Measurements from ENCODE around the gene GARNL3. TPM values are rescaled to one million over a fixed set of nuclear protein-coding genes. Genes with fewer than 3 reads are reported as not detected.
A peak's percentile ranks its signal among the peaks of the same experiment; 100 is the strongest.

Gene GARNL3
- total RNA-seq, 1 experiment from 2014 or later, result 3.2 TPM

DNA sequence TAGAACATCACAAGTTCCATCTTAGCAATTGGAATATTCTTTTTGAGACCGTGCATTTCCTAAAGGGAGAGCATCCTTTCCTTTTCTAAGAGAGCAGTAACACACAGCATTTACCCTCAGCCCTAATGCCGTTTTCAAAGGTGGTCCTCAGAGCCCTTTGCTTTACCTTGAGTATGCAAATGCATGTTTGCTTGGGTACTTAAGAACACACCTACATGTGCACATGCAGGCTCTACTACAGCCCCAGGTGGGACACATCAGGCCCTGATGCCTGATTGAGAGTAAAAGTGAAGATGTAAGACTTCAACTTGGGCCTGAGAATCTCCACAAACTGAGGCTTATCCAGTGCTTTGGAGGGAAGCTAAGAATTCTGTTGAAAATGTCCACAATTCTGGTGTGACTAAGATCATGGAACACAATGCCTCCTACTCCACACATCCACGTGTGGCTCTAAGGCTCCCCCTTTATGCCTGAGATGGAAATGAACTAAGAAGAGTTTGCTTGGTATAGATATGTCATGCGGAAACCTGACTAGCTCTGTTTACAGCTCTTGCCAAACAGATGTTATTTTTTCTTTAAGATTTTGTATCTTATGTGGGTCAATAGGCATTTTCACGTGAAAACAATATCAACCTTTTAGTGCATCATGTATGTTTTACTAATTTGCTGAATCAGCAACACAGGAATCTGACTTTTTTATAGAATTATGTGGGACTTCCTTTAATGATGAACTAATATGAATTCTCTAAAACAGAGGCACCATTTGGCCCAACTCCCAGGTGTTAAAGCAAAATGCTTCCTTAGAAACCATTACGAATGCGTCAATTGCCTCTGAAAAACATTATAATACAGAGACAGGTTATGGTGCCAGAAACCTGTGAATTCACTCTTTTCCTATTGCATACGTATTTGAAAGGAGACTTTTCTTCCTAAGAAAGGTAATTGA, 83.5 kb downstream of the GARNL3 start:
- peak; percentile 53 for DNase-seq (ENCODE audit: low read depth)

DNA sequence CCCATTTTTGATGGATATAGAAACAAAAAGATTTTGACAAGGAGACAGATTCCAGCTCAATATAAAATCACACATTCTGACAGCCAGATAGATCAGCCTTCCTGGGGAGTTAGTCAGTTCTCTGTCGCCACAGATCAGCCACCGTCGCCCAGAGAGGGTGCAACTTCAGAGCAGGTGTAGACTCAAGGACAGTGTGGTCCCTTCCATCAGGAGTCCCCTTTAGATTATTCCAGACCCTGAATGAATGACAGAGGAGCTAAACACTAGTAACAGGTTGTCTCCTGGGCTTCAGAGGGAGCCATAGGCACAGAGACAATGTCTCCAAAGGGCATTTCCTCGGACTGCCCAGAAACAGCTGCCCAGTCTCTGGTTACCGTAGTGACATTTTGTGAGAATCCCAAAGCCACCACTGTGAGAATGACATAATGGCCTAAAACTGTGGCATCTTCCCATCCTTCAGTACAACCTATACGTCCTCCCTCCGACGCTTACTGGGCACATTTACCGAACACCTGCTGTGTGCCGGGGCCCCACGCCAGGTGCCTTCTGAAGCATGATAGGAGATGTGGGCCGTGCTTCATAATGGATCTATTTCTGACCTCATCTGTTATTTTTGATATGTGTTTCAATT, 85.0 kb downstream of the GARNL3 start:
- no peak for DNase-seq (ENCODE audit: low read depth)

DNA sequence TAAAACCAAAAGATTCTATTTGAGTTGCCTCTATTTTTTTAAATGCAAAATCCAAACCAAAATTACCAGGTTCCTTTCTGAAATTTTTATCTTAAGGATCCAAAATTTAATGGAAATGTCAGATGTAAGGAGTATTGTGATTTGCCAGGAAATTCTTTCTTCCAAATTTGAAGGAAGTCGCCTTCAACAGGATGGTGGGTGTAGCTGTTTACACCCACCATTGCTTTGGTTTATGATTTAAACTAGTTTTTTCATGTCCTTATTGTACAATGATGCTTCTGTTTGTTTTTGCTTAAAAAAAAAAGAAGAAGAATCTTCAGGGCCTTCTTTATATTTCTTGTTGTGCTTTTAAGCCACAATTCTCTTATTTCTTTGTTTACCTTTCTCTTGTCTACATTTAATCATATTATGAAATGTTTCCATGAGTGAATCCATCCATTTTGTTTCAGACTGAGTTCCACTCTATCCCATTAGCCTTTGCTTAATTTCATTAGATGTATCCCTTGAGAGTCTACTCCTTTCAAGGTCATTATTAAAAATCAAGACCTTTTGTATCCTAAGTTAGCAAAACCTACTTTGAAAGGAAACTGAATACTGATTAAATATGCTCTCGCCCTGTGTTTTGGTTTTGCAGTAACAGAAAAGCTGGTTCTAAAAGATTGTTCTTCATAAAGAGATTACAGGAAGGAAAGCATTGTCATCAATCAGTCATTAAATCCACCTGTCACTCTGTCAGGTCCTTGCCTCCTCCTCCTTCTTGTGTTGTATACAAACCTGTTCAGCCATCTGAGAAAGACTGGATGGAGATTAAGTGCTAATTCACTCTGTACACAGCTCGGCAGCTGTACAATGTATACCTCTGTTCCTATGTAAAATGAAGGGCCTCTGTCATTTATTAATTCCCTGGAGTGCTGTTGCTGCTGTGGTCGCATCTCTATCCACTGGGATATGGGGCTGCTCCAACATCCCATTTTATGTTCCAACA, 86.9 kb downstream of the GARNL3 start:
- DNase-seq (ENCODE audit: low read depth), result no peak

DNA sequence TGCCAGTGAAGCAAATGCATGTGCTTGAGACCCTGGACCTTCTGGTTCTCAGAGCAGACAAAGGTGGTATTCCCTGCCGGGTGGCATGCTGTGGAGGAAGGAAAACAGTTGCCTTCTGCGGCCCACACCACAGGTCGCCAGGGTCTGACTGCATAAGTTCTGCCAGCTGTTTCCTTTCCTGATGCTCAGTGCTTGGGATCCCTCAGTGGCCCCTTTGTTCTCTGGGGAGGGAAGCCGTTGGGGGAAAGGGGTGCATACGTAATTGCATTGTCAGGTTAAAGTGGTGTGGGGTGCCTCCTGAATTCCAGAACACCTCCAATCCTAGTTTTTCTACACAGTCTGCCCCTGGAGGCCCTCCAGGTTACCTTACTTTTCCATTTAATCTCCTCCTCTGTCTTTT, 89.3 kb downstream of the GARNL3 start:
- no peak for DNase-seq (ENCODE audit: low read depth)

DNA sequence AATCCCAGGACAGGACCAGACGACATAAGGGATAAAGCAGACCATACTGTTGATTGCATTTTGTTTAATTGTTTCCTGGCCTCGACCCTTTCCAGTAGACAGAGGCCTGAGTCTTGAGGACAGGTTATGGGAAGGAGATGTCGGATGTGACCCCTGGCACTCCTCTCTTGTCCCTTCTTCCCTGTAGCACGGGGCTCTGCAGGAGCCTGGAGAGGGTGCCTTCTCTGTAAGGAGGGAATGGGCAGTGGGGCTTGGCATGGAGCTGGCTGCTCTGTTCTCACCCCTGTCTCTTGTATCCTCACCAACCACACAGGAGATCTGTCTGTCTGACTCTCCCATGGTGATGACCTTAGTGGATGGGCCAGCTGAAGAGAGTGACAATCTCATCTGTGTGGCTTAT, 92.3 kb downstream of the GARNL3 start:
- DNase-seq (ENCODE audit: low read depth), result no peak

DNA sequence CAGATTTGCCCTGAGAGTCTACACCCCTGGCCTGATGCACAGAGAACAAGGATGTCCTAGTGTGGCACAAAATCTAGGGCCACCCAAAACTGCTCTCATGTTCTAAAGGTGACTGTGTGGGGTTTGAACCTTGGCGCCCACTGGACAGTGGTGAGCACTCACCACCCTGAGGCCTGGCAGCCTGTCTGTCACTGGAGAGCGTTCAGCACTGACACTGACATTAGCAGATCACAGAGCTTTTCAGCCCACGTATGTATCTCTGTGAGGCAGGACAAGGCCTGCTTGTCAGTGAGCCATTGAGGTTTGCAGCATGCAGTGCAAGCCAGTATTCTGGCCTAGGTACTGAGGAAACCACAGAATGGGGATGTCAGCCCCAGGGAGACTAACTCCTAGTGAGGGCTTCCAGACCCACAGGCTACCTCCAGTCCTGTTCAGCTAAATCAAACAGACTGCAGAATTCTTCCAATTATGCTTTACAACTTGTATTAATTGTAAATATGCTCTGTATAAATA, 93.5 kb downstream of the GARNL3 start:
- no peak for DNase-seq (ENCODE audit: low read depth)

DNA sequence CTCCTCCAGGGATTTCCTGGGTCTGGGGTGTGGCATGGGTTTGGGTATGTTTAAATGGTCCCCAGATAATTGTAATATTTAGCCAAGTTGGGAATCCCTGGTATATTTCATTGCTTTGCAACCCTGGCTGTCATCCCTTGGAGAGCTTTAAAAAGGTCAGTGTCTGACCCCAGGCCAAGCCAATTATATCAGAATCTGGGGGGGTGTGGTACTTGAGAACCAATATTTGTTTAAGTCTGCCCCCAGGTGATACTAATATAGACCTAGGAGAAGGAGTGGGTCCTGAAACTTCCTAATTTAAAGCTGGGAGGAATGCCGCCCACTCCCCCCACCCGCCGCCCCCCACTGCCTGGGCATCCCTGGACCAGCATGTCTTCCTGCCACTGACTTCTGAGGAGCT, 94.2 kb downstream of the GARNL3 start:
- no peak for DNase-seq (ENCODE audit: low read depth)

DNA sequence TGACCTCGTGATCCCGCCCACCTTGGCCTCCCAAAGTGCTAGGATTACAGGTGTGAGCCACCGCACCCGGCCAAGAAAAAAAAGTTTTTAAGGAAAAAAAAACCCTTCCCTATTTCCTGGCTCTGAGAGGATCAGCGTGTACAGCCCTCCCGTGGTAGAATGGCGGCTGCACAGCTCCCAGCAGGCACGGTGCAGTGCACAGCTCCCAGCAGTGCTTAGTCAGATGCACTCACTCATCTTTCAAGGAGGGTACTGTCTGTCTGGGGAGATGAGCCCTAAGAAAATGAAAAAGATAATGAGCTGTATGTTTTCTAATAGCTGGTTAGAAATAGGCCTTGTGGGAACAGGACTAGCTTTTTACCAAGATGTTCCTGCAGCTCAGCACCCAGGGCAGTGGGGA, 95.7 kb downstream of the GARNL3 start:
- no peak for DNase-seq (ENCODE audit: low read depth)

DNA sequence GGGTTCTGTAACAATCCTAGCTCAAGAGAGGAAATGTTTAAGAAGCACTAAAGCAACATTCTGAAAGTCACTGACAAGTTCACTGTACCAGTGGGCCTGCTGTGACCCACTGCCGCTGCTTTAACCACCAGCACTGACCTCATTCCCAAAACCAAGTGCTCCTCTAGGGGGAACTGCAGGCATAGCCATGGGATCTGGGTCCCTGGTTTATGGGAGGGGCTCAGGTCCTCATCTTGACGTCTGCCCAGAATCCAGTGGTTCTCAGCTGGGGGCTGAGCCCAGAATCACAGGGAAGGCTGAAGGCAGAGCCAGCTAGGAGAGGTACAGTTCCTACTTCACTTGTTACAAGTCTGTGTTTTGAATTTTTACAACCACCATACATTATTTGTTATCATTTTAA, 96.3 kb downstream of the GARNL3 start:
- peak; percentile 62 for DNase-seq (ENCODE audit: low read depth)

DNA sequence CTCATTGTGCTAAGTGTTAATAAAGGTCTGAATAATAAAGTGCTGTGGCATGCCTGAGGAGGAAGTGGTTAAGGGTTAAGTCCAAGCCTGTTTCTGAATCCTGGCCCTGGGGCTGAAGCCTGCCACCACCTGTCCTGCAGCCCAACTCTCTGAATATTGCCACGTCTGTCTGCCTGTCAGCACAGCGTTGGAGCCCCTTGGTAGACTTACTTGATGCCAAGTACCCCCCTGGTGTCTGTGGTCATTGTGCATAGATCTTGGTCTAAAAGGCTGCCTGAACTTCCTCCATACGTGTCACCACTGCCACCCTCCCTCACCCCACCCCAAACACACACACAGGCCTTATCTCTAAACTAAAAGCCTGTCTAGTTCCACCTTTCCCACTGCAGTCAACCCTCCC, 97.0 kb downstream of the GARNL3 start:
- DNase-seq (ENCODE audit: low read depth), result peak; percentile 17

DNA sequence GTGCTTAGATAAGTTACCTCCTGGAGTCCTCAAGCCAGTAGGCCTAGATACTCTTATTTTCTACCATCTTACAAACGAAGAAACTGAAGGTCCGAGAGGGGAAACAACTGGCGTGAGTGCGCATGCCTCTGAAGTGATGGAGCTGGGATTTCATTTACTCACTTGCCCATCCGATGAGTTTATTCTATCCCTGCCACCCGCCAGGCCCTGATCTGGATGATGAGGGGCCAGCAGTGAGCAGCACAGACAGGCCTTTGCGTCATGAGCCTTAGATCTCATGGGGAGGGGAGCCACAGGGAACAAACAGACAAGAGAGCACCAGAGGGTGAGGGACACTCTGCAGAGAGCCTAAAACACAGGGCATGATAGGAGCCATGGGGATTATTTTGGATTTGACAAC, 98.3 kb downstream of the GARNL3 start:
- DNase-seq (ENCODE audit: low read depth), result no peak

DNA sequence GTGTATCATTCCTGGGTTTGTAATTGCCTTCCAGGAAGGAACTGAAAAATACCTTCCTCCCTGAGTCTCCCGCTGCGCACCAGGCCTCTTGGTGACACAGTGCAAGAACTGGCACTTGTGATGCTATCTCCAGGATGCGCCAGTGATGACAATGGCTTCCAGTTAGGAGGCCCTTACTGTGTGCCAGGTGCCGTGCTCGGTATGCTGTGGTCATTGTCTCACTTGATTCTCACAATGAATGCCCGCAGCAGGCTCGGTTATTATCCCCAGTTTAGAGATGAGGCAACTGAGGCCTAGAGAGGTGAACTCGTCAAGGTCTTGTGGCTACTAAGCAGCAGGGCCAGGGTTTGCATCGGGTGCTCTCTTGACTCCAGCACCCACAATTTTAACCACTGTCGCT, 100.9 kb downstream of the GARNL3 start:
- no peak for DNase-seq (ENCODE audit: low read depth)

DNA sequence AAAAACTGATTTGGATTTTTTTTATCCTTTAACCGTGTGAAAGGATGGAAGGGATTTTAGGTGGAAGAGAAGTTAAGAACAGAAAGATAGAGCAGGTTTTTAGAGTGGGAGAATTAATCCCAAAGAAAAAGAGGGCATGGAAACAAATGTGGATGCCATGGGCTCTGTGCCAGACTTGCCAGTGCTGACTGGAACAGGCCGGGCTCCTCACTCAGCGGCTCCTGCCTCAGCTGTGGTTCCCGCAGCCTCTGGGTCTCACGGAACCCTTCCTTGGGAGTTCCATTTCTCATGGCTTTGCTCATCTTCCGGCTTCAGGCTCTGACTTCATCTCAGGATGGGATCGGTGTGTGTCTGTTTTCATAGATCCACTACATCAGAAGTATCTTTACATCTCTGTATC, 102.0 kb downstream of the GARNL3 start:
- DNase-seq (ENCODE audit: low read depth), result no peak

DNA sequence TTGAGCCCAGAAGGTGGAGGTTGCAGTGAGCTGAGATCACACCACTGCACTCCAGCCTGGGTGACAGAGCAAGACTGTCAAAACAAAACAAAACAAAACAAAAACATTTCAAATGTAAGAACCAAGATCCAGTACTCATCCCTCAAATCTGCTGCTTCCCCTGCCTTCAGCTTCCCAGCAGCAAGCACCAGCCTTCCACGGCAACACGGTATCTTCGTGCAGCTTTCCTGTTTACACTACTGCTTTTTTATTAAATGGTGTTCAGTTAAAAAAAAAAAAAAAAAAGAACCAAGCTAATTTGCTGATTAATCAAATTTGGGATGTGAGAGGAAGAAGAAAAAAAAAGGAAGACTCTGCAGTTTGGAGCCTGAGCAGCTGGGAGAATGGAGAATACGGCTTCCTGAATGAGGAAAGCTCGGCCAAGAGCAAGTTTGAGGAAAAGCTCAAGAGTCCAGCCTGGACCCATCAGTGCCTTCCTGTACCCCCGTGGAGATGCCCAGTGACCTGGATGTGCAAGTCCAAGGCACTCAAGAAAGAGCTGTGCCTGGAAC, 104.4 kb downstream of the GARNL3 start:
- DNase-seq (ENCODE audit: low read depth), result no peak

DNA sequence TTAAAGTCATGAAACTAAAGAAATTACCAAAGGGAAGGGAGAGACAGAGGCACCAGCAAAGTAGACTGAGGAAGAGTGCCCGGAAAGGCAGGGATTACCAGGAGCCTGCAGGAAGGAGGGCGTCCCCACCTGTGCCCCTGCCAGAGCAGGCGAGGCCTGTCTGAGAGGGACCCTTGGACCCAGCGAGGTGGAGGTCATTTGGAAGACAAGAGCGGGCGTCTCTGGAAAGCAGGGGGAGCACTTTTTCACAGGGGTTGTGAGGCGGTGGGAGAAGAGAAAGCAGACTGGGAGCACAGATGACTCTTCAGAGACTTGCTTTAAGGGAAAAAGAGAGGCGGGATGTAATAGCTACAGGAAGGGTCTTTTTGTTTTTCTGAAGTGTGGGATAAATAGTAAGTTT, 104.9 kb downstream of the GARNL3 start:
- no peak for DNase-seq (ENCODE audit: low read depth)

DNA sequence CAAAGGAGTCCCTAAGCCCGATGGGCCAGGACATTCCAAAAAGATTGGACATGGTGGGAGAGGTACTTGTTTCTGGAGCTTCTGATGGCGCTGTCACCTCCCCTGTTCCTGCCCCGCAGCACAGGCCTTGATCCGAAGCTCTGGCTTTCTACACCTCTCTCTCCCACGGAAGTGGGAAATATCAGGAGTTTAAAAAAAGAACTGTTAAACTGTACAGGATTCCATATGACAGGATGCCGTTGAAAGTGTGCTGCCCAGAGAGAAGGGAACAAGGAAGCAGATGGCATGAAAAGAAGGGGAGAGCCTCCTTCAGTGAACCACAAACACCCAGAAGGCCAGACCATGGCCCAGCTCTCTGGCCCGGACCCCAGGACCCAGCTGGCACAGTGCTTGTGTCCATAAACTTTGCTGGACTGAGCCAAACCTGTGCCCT, 105.6 kb downstream of the GARNL3 start:
- no peak for DNase-seq (ENCODE audit: low read depth)

DNA sequence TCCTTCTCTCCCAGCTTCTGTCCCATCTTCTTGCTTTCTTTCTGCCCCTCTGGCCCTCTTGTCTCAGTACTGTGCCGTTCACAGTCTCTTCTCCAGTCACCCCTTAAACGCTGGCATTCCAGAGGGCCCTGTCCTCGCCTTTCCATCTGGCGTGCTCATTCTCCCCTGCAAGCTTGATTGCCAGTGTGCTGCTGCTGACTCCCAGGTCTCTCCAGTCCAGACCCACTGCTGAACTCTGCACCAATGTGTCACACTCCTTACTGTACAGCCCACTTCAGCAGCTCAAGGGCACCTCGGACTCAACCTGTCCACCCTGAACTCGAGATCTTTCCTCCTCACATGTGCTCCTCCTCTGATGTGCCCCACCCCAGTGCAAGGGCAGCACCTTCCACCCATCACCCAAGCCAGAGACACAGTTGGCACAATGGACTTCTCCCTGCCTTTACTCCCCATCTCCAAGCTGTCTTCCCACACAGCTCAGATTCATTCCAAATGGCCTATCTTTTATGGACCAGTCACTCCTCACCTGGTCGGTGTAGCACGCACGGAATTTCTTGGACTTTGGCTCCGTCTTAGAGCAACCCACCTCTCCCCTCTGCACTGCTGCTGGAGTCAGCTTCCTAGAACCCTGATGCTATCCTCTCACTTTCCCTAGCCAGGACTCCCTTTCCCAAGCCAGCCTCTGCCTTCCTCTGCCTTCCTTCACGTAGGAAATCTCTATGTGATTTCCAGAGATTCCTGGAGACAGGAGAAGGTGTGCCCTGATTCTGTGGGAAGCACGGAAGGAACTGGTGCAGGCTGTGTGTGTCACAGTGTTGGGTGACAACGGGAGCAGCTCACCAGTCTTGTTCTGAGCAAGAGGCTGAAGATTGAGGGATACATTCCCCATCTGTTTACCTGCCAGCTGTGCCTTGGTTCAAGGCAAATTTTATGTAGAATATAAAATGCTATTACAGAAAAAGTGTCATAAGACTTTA, 106.4 kb downstream of the GARNL3 start:
- no peak for DNase-seq (ENCODE audit: low read depth)

DNA sequence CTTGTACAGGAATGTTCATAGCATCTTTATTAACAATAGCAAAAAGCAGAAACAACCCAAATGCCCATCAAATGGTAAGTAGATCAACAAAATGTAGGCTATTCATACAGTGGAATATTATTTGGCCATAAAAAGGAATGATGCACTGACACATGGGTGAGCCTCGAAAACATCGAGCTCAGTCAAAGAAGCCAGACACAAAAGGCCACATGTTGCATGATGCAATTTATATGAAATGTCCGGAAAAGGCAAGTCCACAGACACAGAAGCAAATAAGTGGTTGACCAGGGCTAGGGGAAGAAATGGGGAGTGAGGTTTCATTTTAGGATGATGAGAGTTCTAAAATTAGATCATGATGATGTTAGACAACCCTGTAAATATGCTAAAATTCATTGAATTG, 115.9 kb downstream of the GARNL3 start:
- no peak for DNase-seq (ENCODE audit: low read depth)

DNA sequence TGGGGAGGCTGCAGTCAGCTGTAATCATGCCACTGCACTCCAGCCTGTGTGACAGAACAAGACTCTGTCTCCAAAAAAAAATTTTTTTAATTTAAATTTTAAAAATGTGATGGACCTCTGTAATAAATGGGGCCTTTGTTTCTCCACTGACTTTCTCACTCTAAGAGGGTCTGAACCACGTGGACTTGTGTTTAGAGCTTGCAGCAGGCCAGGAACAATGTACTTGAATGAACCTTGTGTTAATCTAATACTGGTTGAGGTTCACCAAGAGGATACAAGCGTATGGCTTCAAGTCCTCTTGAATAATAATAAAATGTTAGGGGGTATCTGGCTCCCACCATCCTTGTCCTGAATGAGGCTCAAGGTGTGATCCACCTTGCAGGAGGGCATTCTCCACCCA, 118.0 kb downstream of the GARNL3 start:
- DNase-seq (ENCODE audit: low read depth), result no peak

DNA sequence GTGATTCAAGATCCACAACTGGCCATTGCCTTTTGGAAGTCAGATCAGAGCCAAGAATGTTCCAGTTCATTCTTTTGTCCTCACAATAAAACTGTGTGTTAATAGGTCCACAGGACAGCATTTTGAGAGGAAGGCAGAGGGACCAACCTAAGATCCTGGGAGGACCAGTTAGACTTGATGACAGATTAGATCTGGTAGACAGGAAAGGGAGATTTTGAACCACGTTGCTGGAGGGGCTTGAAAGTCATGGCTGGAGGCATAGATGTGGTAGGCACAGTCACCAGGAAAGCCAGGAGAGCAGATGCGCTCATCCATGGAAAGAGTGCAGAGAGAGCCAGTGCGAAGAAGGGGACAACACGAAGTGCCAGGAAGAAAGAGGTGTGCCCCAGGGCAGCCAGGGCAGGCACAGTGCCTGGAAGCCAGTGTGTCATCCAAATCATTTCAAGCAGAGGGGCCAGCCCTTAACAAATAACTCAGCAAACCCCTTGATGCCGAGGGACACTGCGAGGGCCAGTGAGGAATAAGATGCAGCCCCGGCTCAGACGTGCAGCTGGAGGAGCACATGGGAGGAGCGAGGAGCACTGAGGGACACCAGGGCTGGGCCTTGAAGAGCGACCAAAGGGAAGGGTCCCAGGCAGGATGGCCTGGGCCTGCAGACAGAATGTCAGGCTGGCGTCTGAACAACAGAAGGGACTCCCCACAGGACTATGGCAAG, 119.6 kb downstream of the GARNL3 start:
- DNase-seq (ENCODE audit: low read depth), result peak; percentile 16
